K562 (cell line): ENCODE data around the gene OSBP2. TPM values are rescaled to one million over a fixed set of nuclear protein-coding genes. Genes with fewer than 3 reads are reported as not detected.

Experiments used
- ATAC-seq: fragments of 200-7000 bp; cut with Tn5 transposase; 3 replicates; pipeline ENCODE4 v1.9.1; 2020; ENCODE audit warnings: moderate library complexity
- BruUV-seq: library from RNA; stranded (reverse); fragments of 400-500 nt; replicated peaks from 2 replicates; lab custom pipeline; 2021; lab: Mats Ljungman, UMichigan
- CTCF ChIA-PET: fragments of 300-600 bp; formaldehyde crosslinking; extraction: SDS; loops from one replicate; lab custom pipeline; 2021; ENCODE audit warnings: low intra/inter-chr PET ratio; lab: Yijun Ruan, JAX
- POLR2A ChIA-PET: fragments of 300-600, 350-650 bp; sonication (Branson Sonifier 250); formaldehyde crosslinking; extraction: SDS; loops from one replicate; lab custom pipeline; 2021; ENCODE audit warnings: antibody characterized with exemption, inconsistent platforms; lab: Yijun Ruan, JAX
- DNase-seq, 4 experiments: peaks; one replicate each; pipeline versions ENCODE4 v3.0.0 to v3.0.0-alpha.2; 2011 to 2018; ENCODE audit warnings: low spot score in 3 of 4, mixed read lengths in 3 of 4; ENCODE audit errors: extremely low read depth in 1 of 4
- FAIRE-seq: peaks from 2 replicates; lab custom pipeline; 2011; peaks lifted over from hg19 to GRCh38; lab: Jason Lieb, UNC
- H2AFZ ChIP-seq: 2 replicates; pipeline ENCODE4 v1.6.0; 2011; ENCODE audit warnings: low read depth, low read length, control low read depth, inconsistent platforms
- H3K27ac ChIP-seq: fragments of 200-600 bp; 3 replicates; pipeline ENCODE4 v1.8.0; 2011; ENCODE audit warnings: low read depth, mild to moderate bottlenecking, control low read depth, inconsistent platforms, low read length, moderate library complexity, mixed read lengths; ENCODE audit errors: extremely low read depth
- H3K27me3 ChIP-seq, 2 experiments: fragments of 300-600 bp in 1 of 2; 2 replicates in 1 of 2; 3 replicates in 1 of 2; pipeline versions ENCODE4 v1.6.0 to v1.8.0; 2011; ENCODE audit warnings: inconsistent platforms in 2 of 2, low read length in 2 of 2, mild to moderate bottlenecking in 1 of 2, mixed read lengths in 1 of 2, moderate library complexity in 1 of 2; ENCODE audit not compliant: control insufficient read depth in 2 of 2, insufficient read depth in 2 of 2
- H3K36me3 ChIP-seq: fragments of 300-600 bp; 3 replicates; pipeline ENCODE4 v1.8.0; 2011; ENCODE audit warnings: mild to moderate bottlenecking, low read length, inconsistent platforms; ENCODE audit not compliant: control insufficient read depth, insufficient read depth
- H3K4me1 ChIP-seq, 2 experiments: fragments of 200-600 bp in 1 of 2; replicated peaks in 1 of 2; 2 replicates in 1 of 2; 3 replicates in 1 of 2; pipeline versions ENCODE4 v1.5.1 to v1.8.0; 2011; ENCODE audit warnings: inconsistent platforms in 2 of 2, low read length in 2 of 2, mild to moderate bottlenecking in 1 of 2, mixed read lengths in 1 of 2, moderate library complexity in 1 of 2; ENCODE audit not compliant: control insufficient read depth in 2 of 2, insufficient read depth in 2 of 2
- H3K4me2 ChIP-seq: 2 replicates; pipeline ENCODE4 v1.6.1; 2011; ENCODE audit warnings: low read length, control low read depth, inconsistent platforms, mixed read lengths; ENCODE audit not compliant: insufficient read depth
- H3K4me3 ChIP-seq: fragments of 200-600 bp; sonication (generic), shearing (Covaris generic); 2 replicates; pipeline ENCODE4 v1.5.1; 2016; ENCODE audit warnings: control low read depth, inconsistent platforms
- H3K79me2 ChIP-seq: fragments of 200-600 bp; 3 replicates; pipeline ENCODE4 v1.8.0; 2011; ENCODE audit warnings: low read length, inconsistent platforms; ENCODE audit not compliant: control insufficient read depth, insufficient read depth
- H3K9ac ChIP-seq, 2 experiments: 2 replicates each; pipeline versions ENCODE4 v1.6.0 to v1.6.1; 2011; ENCODE audit warnings: low read depth in 2 of 2, low read length in 2 of 2, control low read depth in 1 of 2, inconsistent platforms in 1 of 2, mild to moderate bottlenecking in 1 of 2, mixed read lengths in 1 of 2; ENCODE audit not compliant: insufficient read depth in 1 of 2
- H3K9me1 ChIP-seq: one replicate; pipeline ENCODE4 v1.6.0; 2011; ENCODE audit warnings: inconsistent platforms, mild to moderate bottlenecking, low read length, moderate library complexity; ENCODE audit not compliant: control insufficient read depth, insufficient read depth
- H3K9me3 ChIP-seq: replicated peaks from 2 replicates; pipeline ENCODE4 v1.5.1; 2011; ENCODE audit warnings: low read depth, low read length, inconsistent platforms; ENCODE audit not compliant: control insufficient read depth, insufficient read depth
- H4K20me1 ChIP-seq: replicated peaks from 2 replicates; pipeline ENCODE4 v1.6.1; 2011; ENCODE audit warnings: low read length, inconsistent platforms, mixed read lengths; ENCODE audit not compliant: control insufficient read depth, insufficient read depth
- CEBPB ChIP-seq: fragments of 450-650 bp; IDR thresholded peaks from 2 replicates; pipeline ENCODE4 v1.6.1; 2016; ENCODE audit warnings: missing genetic modification characterization, missing compliant biosample characterization
- CHD2 ChIP-seq: IDR thresholded peaks from 2 replicates; pipeline ENCODE4 v1.6.1; 2011; ENCODE audit warnings: low read depth, low read length
- E2F6 ChIP-seq, 2 experiments: IDR thresholded peaks; 2 replicates each; pipeline ENCODE4 v1.6.1; 2011; ENCODE audit warnings: borderline replicate concordance in 1 of 2, control low read depth in 1 of 2, low read depth in 1 of 2, low read length in 1 of 2, mild to moderate bottlenecking in 1 of 2, mixed read lengths in 1 of 2, moderate library complexity in 1 of 2; ENCODE audit not compliant: insufficient read depth in 1 of 2, insufficient read length in 1 of 2, poor library complexity in 1 of 2, severe bottlenecking in 1 of 2; ENCODE audit errors: extremely low read depth in 1 of 2
- MGA ChIP-seq: fragments of 450-650 bp; IDR thresholded peaks from 2 replicates; pipeline ENCODE4 v1.6.1; 2016; ENCODE audit warnings: mild to moderate bottlenecking, moderate library complexity
- MTA2 ChIP-seq: fragments of 450-650 bp; IDR thresholded peaks from 2 replicates; pipeline ENCODE4 v1.6.1; 2016; ENCODE audit warnings: low read depth
- SNIP1 ChIP-seq: fragments of 450-650 bp; IDR thresholded peaks from 2 replicates; pipeline ENCODE4 v1.7.1; 2017; ENCODE audit warnings: low read depth, mild to moderate bottlenecking
- ZC3H11A ChIP-seq: IDR thresholded peaks from 2 replicates; pipeline ENCODE4 v1.6.1; 2012; ENCODE audit warnings: low read depth, low read length, improper control_type of control experiment
- ZNF263 ChIP-seq: sonication (generic); formaldehyde crosslinking; IDR thresholded peaks from 2 replicates; pipeline ENCODE4 v1.8.0; 2022; ENCODE audit warnings: mild to moderate bottlenecking, missing genetic modification reagents, borderline replicate concordance
- ZNF347 ChIP-seq: fragments of 450-650 bp; formaldehyde crosslinking; IDR thresholded peaks from 2 replicates; pipeline ENCODE4 v1.4.0; 2020; ENCODE audit warnings: low read depth, mild to moderate bottlenecking, moderate library complexity
- ZNF408 ChIP-seq: fragments of 250-450 bp; sonication (Bioruptor Pico); IDR thresholded peaks from 2 replicates; pipeline ENCODE4 v1.4.0; 2020; ENCODE audit warnings: low read depth, mild to moderate bottlenecking, moderate library complexity
- WGBS: fragments of 100-300 bp; shearing (Covaris generic); methylation state at CpG from one replicate; pipeline ENCODE4 v1.1.6; 2016; ENCODE audit warnings: low coverage, mixed read lengths; ENCODE audit not compliant: insufficient coverage; ENCODE audit errors: missing lambda C conversion rate; 5-methylcytosine and 5-hydroxymethylcytosine counted together
- in situ Hi-C: fragments of 300-500 bp; cut with MboI; formaldehyde crosslinking; loops from 4 replicates; pipeline ENCODE4 v1.15.0; 2018; ENCODE audit warnings: inconsistent platforms, mixed read lengths
- intact Hi-C: fragments of 100-400 bp; cut with micrococcal nuclease; formaldehyde crosslinking; loops from 2 replicates; pipeline ENCODE4 v1.14.2; 2022
- polyA plus RNA-seq, 8 experiments: library from polyadenylated mRNA; depleted of rRNA in 4 of 8; stranded (reverse) in 5 of 8; unstranded in 3 of 8; fragments of >200 nt; fragmentation: Nextera tagmentation in 2 of 8; fragmentation: Illumina TruSeq in 1 of 8; extraction: Ambion mirVana in 2 of 8; extraction: Trizol in 1 of 8; gene quantifications; 2 replicates each; pipeline versions ENCODE4 v1.2.1 to v1.2.3, GENCODE V29; 2011 to 2014; ENCODE audit warnings: inconsistent platforms in 1 of 8, missing spikeins in 1 of 8
- total RNA-seq, 7 experiments: library from RNA; depleted of rRNA in 6 of 7; stranded (reverse); fragments of >200 nt in 6 of 7; fragmentation: Illumina TruSeq in 2 of 7; extraction: Trizol in 2 of 7; gene quantifications; 2 replicates each; pipeline versions ENCODE4 v1.2.1 to v1.2.3, GENCODE V29; 2011 to 2021; ENCODE audit warnings: low replicate concordance in 1 of 7

The OSBP2 gene
- total and polyA plus RNA-seq, 9 of the 15 experiments (the other 6 are each of a cell fraction or from before 2014, with no cell fraction given): 0.52 to 29.5 (median 21.6) TPM

GRCh38 chr22:30829901-30830550 is 135.4 kb downstream of the OSBP2 start:
- in situ Hi-C loops (no loop called here), intact Hi-C loops (no loop called here)
- H3K9ac ChIP-seq: no peak overlapping the region
- 1% methylated on average over 11 of the region's 12 CpGs for WGBS
- no peak overlapping the region for H3K27ac ChIP-seq
- ChIA-PET CTCF (no interaction called here), POLR2A (no interaction called here)
- no peak overlapping the region for H2AFZ ChIP-seq
- H3K36me3 ChIP-seq: no peaks in the 10 kb centered on the region
- no TSS peak for BruUV-seq
- H3K79me2 ChIP-seq: no peaks in the 10 kb centered on the region
- peaks cover 0 to 45% of the 10 kb centered on the region in 2 experiments; a peak in 3 of 5 replicates for H3K27me3 ChIP-seq
- H3K9me1 ChIP-seq: no peaks in the 10 kb centered on the region
- DNase-seq (no peak), FAIRE-seq (no peak), ATAC-seq (no peak)
- H4K20me1 ChIP-seq: 0 out of 2 replicates have a peak, but pooled peaks cover 6% of the 10 kb centered on the region
- no peaks in the 10 kb centered on the region for H3K9me3 ChIP-seq
- no peak overlapping the region for H3K4me2 ChIP-seq
- no peak overlapping the region for H3K4me3 ChIP-seq
- H3K4me1 ChIP-seq: no peaks in the 10 kb centered on the region
- TF ChIP-seq ZNF408 (CRISPR knock-in tag) (no peak), ZNF347 (no peak), E2F6 (IDR thresholded peaks at IDR 0.05; ENCODE audit: borderline replicate concordance in 1 of 2, extremely low read depth in 1 of 2, insufficient read depth in 1 of 2, insufficient read length in 1 of 2, low read depth in 1 of 2, low read length in 1 of 2, poor library complexity in 1 of 2, severe bottlenecking in 1 of 2) (no peak), CEBPB (no peak), SNIP1 (no peak), CHD2 (no peak), MTA2 (no peak), ZNF263 (CRISPR knock-in tag) (no peak), ZC3H11A (no peak), MGA (no peak)
